ENCODE data around the gene SCRT2. TPM values are rescaled to one million over a fixed set of nuclear protein-coding genes. Genes with fewer than 3 reads are reported as not detected.

Gene SCRT2
- total RNA-seq, 1 experiment from 2014 or later, result not detected

- Histone ChIP-seq H3K18ac (ENCODE audit: insufficient read length, low read depth, low read length) (no peak overlapping the region), H3K27ac (ENCODE audit: insufficient read length, low read depth, low read length) (no peak overlapping the region), H3K9me3 (ENCODE audit: control insufficient read depth, low read depth, low read length) (peaks cover 4% of the 10 kb centered on the region), H4K8ac (replicated peaks; ENCODE audit: insufficient read length, low read depth, low read length) (no peak overlapping the region), H3K23ac (ENCODE audit: insufficient read length, low read depth, low read length) (no peak overlapping the region), H3K27me3 (ENCODE audit: insufficient read depth, low read length) (no peaks in the 10 kb centered on the region), H3K14ac (ENCODE audit: insufficient read depth, low read length) (no peak overlapping the region; the same call in 1 of the 2 replicates), H2BK20ac (ENCODE audit: low read depth, low read length, poor library complexity, severe bottlenecking) (no peak overlapping the region), H4K91ac (ENCODE audit: insufficient read length, low read depth, low read length) (no peak overlapping the region), H2AFZ (ENCODE audit: low read length) (no peak overlapping the region), H3K23me2 (ENCODE audit: insufficient read length, low read depth, low read length, poor library complexity, severe bottlenecking) (no peaks in the 10 kb centered on the region), H3K4me2 (ENCODE audit: insufficient read depth, insufficient read length, low read length) (no peak overlapping the region), H3K9ac (ENCODE audit: extremely low read depth, insufficient read length, low read length) (no peak overlapping the region), H2BK5ac (ENCODE audit: insufficient read length, low read length) (no peak overlapping the region), H3K79me1 (ENCODE audit: insufficient read depth, low read depth, low read length, poor library complexity, severe bottlenecking) (no peaks in the 10 kb centered on the region), H4K20me1 (ENCODE audit: control insufficient read depth, insufficient read depth, insufficient read length) (no peaks in the 10 kb centered on the region), H3K56ac (ENCODE audit: insufficient read length, low read depth, low read length) (peak overlapping the region; percentile 47), H2AK5ac (ENCODE audit: insufficient read length, low read length) (no peak overlapping the region), H2BK120ac (ENCODE audit: low read depth, low read length, poor library complexity, severe bottlenecking) (no peak overlapping the region), H3K4me1 (ENCODE audit: insufficient read depth, low read length) (0 out of 2 replicates have a peak, but pooled peaks cover 5% of the 10 kb centered on the region), H4K5ac (ENCODE audit: insufficient read length, low read depth, low read length) (no peak overlapping the region), H3K79me2 (ENCODE audit: insufficient read depth, low read length) (no peaks in the 10 kb centered on the region), H2BK15ac (ENCODE audit: low read depth, low read length) (no peak overlapping the region), H3T11ph (ENCODE audit: low read length) (no peak overlapping the region), H3K4ac (ENCODE audit: low read depth, low read length) (no peak overlapping the region), H2BK12ac (ENCODE audit: insufficient read length, low read depth, low read length) (no peak overlapping the region)
- Mint-ChIP-seq H3K4me1 (peaks cover 13 to 22% of the 10 kb centered on the region in 2 experiments), H3K4me3 (no peak overlapping the region), H3K9me3 (peaks cover 6 to 7% of the 10 kb centered on the region in 2 experiments), H3K27ac (no peak overlapping the region), H3K36me3 (ENCODE audit: insufficient read depth in 1 of 3, low read depth in 3 of 3) (peaks cover 0 to 5% (median 0%) of the 10 kb centered on the region in 3 experiments; a peak in 2 of 7 replicates), H3K27me3 (ENCODE audit: low read depth) (peaks cover 14% of the 10 kb centered on the region)
- no CpG with 5 or more reads among the region's 5 CpGs for WGBS (ENCODE audit: extremely low coverage, insufficient read length, low lambda C conversion rate)
- no peak for DNase-seq
- no peak for TF ChIP-seq CTCF (conservative IDR thresholded peaks at IDR 0.05)
Measured at GRCh38 chr20:621125-621756, 54.4 kb downstream of the SCRT2 start.

All from H9 (cell line).